Adipose tissue (tissue), 3 donors: ENCODE data around the gene TCL1B. TPM values are rescaled to one million over a fixed set of nuclear protein-coding genes. Genes with fewer than 3 reads are reported as not detected.
"Not testable (repeated sequence)": the region's sequence is repeated elsewhere in the genome, so short reads cannot be mapped to it uniquely, and the experiment has no call there.

ENCODE experiments used
- H3K27ac ChIP-seq: one replicate; pipeline ENCODE4 v1.5.1; 2013; ENCODE audit warnings: low read depth, low read length
- WGBS, 3 donors: extraction: QIAGEN DNeasy Blood & Tissue Kit; methylation state at CpG; one replicate each; pipeline ENCODE4 v1.1.7; 2013; 5-methylcytosine and 5-hydroxymethylcytosine counted together
- polyA plus RNA-seq, 3 donors: library from polyadenylated mRNA; stranded (reverse); fragments of 200-250 nt; gene quantifications; one replicate each; pipeline ENCODE4 v1.2.3, GENCODE V29; 2013
- donor health status: healthy with polysubstance abuse.
- donor health status: Bipolar disorder and iron deficiency.
- donor health status: healthy.

TCL1B gene
- polyA plus RNA-seq, 3 donors = not detected

DNA sequence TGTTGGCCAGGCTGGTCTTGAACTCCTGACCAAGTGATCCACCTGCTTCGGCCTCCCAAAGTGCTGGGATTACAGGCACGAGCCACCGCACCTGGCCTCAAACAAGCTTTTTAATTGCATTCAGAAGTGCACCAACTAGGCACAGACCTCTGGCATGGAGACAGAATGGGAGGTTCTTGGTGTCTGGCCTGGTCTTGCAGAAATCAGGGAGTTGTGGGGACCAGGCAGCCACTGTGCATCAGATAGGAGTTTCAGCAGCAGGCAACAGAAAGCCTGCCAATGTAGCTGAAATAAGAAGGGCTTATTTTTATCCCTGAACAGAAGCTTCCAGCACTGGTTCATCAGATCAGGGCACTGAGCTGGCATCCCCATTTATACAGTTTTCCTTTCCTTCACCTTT lies 22.2 kb upstream of the TCL1B start:
- WGBS, 3 donors = 28 to 94% (median 76%) methylated on average over 3 of the region's 3 CpGs
- no peak overlapping the region for H3K27ac ChIP-seq

DNA sequence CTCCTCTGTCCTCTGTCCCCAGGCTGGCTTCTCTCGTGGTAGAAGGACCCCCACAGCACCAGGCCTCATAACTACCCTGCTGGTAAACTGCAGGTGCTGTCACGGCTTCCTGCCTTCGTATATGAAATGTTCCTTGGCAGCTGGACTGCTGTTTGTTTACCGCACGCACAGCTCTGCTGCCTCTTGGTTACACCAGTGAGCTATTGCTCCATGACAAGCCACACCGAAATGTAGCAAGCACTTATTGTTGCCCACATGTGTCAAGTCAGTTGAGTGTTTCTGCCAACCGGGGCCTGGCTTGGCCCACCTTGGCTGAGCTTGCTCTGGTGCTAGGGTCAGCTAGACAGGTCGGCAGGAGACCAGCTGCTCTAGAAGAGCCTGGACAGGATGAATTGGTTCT lies 21.7 kb upstream of the TCL1B start:
- WGBS, 3 donors = 44 to 87% (median 79%) methylated on average over 8 of the region's 8 CpGs
- no peak overlapping the region for H3K27ac ChIP-seq

- not testable (repeated sequence) for H3K27ac ChIP-seq
- 64 to 76% (median 69%) methylated on average over 7 to 8 of the region's 8 CpGs for WGBS, 3 donors
These were observed 20.7 kb upstream of the TCL1B start for GRCh38 chr14:95665530-95665929.

DNA sequence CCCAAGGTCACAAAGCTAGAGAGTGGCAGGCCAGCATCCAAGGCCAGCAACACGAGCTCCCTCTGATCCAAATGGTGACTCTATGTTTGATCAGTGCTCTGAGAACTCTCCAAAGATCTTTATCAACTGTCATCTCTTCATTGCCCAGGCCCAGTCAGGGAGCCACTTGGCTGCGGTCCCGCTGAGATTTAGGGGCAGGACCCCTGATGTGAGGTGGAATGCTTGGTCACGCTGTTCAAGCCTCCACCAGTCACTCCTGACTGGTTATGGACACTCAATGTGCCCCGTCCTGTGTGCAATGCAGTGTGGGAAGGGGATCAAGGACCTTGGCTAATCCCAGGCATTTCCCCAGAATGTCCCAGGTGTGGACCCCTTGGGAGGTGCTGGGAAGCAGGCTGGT lies 19.8 kb upstream of the TCL1B start:
- WGBS, 3 donors = 67 to 85% (median 83%) methylated on average over 5 of the region's 5 CpGs
- no peak overlapping the region for H3K27ac ChIP-seq

- H3K27ac ChIP-seq = no peak overlapping the region
- WGBS, 3 donors = 14 to 47% (median 27%) methylated on average over 3 of the region's 3 CpGs
These were observed 19.0 kb upstream of the TCL1B start for GRCh38 chr14:95667249-95667693.

DNA sequence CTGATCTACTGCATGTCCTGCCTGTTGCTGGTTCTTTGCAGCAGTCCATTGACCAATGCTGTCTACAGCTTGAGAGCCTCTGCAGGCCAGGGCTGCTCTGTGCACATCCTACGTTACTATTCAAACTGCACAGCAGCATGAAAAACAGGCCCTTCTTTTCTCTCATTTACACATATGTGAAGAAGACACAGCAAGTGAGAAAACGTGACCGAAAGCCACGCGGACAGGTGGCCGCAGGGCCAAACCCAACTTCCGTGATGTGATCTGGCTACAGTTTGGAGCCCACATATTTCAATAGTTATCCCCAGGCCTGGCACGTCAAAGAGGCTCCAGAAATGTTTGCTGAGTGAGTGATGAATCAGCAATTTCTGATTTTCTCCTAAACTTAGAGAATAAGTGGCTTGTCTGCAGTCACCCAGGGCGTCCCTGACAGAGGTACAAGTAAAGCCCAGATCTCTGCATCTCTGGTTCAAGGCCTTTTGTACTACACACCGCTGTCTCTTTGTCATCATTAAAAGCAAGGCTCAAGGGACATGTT lies 17.9 kb upstream of the TCL1B start:
- 81 to 88% (median 82%) methylated on average over 10 of the region's 10 CpGs for WGBS, 3 donors
- no peak overlapping the region for H3K27ac ChIP-seq

- H3K27ac ChIP-seq = no peak overlapping the region
- WGBS, 3 donors = 59 to 85% (median 83%) methylated on average over 4 of the region's 4 CpGs
These were observed 11.6 kb upstream of the TCL1B start for GRCh38 chr14:95674613-95675012.

DNA sequence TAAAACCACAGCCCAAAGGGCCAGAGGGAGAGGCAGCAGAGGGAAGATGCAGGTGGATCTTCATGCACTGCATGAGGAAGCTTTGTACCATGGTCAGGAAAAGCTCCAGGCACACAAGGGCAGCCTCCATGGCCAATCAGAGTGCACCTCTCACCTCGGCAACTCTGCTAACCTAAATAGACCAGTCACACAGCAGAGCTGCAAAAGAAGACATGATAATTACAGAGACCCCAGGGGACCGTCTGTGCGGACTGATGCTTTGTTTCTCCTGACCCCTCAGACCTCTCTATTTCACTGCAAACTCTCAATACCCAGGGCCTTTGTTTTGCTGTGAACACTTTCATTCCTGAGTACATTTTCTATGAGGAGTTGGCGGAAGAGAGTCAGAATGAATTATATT lies 10.7 kb upstream of the TCL1B start:
- 64 to 84% (median 67%) methylated on average over 4 of the region's 4 CpGs for WGBS, 3 donors

GRCh38 chr14:95677179-95677835 lies 8.9 kb upstream of the TCL1B start:
- 23 to 69% (median 62%) methylated on average over 4 of the region's 4 CpGs for WGBS, 3 donors
- H3K27ac ChIP-seq = no peak overlapping the region

More for the DNA sequence above, 10.7 kb upstream of the TCL1B start:
- H3K27ac ChIP-seq = no peak overlapping the region

- no peak overlapping the region for H3K27ac ChIP-seq
- 65 to 76% (median 74%) methylated on average over 4 of the region's 4 CpGs for WGBS, 3 donors
These were observed 6.9 kb upstream of the TCL1B start for GRCh38 chr14:95679148-95679815.

- WGBS, 3 donors = 26 to 35% (median 27%) methylated on average over 8 of the region's 8 CpGs
- no peak overlapping the region for H3K27ac ChIP-seq
These were observed 6.1 kb upstream of the TCL1B start for GRCh38 chr14:95679998-95680735.

GRCh38 chr14:95681153-95681552 lies 5.1 kb upstream of the TCL1B start:
- H3K27ac ChIP-seq = no peak overlapping the region
- 81 to 98% (median 82%) methylated on average over 2 of the region's 2 CpGs for WGBS, 3 donors

DNA sequence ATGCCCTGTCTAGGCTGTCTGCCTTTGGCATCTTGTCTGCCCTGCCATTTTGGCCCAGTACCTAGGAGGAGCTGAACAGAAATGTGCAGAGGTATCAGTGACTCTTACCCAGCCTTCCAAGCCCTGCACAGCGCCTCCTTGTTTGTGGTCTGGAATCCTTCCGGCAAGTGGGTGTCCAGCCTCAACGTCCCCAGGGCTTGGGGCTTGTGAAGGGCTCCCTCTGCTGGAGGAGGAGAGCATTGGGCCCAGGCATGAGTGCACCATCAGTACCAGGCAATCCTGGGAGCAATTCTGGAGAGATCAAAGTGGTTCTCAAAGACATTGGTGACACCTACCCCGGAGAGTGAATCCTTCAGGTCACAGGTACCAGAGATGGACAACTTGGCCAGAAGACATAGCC lies 2.4 kb upstream of the TCL1B start:
- H3K27ac ChIP-seq = no peak overlapping the region
- WGBS, 3 donors = 45 to 77% (median 47%) methylated on average over 4 of the region's 4 CpGs

GRCh38 chr14:95686935-95687334 lies 709 bp downstream of the TCL1B start:
- H3K27ac ChIP-seq = no peak overlapping the region
- 25 to 78% (median 77%) methylated on average over 2 of the region's 2 CpGs for WGBS, 3 donors

GRCh38 chr14:95689441-95689840 lies 3.2 kb downstream of the TCL1B start:
- WGBS, 3 donors = 41 to 56% (median 56%) methylated on average over 5 of the region's 5 CpGs
- H3K27ac ChIP-seq = no peak overlapping the region

DNA sequence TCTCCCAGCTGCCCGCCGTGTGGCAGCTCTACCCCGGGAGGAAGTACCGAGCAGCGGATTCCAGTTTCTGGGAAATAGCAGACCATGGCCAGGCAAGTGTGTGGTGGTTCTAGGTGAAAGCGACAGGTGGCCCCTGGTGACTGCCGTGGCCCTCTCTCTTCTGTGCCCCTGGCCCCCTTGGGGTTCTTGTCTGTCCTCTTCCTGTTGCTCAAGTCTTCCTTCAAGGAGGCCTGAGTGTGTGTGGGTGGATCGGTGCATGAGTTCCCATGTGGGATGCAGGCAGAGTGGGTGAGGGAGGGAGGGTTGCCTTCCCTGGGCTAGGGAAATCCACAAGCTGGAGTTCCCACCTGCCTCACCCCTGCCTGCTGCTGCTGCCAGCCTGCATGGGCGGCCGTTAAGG lies 4.6 kb downstream of the TCL1B start:
- no peak overlapping the region for H3K27ac ChIP-seq
- WGBS, 3 donors = 78 to 88% (median 87%) methylated on average over 10 of the region's 10 CpGs

DNA sequence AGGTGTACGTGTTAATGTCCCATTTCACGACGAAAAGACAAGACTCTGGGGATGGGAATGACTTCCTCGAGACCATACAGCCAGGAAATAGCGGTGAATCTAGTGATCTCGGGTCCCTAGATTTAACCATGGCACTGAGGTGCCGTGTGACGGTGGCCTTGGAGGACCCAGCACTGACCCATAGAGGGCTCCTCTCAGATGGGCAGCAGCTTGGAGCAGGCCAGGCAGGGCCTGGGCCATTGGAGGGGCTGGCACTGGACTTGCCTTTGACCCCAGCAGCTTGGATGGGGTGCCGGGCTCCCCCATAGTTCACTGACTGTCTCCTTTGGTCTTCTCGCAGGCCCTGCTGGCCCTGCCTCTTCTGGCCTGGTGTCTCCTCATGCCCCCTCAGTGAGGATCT lies 5.4 kb downstream of the TCL1B start:
- no peak overlapping the region for H3K27ac ChIP-seq
- 85 to 93% (median 88%) methylated on average over 10 of the region's 10 CpGs for WGBS, 3 donors

- WGBS, 3 donors = 89 to 93% (median 91%) methylated on average over 4 of the region's 4 CpGs
- H3K27ac ChIP-seq = no peak overlapping the region
These were observed 5.9 kb downstream of the TCL1B start for GRCh38 chr14:95692109-95692508.

- 64 to 68% (median 65%) methylated on average over 5 of the region's 5 CpGs for WGBS, 3 donors
- no peak overlapping the region for H3K27ac ChIP-seq
These were observed 8.8 kb downstream of the TCL1B start for GRCh38 chr14:95695051-95695450.
